ENCODE measurements around the gene SGMS2.

DNA sequence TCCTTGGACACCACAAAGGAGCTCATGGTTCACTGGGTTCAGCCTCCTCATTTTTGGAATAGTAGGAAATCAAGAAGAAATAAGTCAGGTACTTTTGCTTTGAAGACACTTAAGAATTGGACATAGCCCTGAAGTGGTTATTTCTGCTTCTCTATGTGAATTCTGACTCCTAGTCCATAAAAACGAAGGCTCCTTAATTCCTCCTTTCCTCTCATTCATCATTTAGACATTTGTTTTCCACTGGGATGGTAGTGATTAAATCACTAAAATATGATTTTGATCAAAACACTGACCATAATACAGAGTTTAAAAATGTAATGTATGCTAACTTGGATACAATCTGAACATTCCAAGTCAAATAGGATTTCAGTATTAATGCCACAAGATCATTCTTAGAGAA, 71.9 kb downstream of the SGMS2 start:
- no peak for TF ChIP-seq CTCF (IDR thresholded peaks at IDR 0.05)
- TF ChIP-seq POLR2A (IDR thresholded peaks at IDR 0.05), result no peak

Measured in adrenal gland (tissue), 5 donors.